Measurements from ENCODE around the gene GPNMB.
"Not testable (repeated sequence)": the region's sequence is repeated elsewhere in the genome, so short reads cannot be mapped to it uniquely, and the experiment has no call there.

The GPNMB gene

DNA sequence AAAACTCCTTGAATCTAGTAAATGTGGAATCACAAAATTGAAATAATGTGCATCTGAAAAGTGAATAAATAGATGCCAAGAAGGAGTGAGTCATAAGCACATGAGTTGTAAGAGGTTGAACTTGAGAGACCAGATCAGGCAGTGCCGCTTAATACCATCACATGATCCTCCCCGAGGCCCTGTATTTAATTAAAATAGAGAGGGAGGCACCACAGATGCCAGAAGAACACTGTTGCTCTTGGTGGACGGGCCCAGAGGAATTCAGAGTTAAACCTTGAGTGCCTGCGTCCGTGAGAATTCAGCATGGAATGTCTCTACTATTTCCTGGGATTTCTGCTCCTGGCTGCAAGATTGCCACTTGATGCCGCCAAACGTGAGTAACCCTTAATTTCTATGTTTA, at the start of gene GPNMB:
GPNMB (plus strand) TSS at position 221 of the 400 bp plus-strand sequence; CDS start at position 304, 83 bp downstream.
- no peak for DNase-seq (ENCODE audit: low read depth)

DNA sequence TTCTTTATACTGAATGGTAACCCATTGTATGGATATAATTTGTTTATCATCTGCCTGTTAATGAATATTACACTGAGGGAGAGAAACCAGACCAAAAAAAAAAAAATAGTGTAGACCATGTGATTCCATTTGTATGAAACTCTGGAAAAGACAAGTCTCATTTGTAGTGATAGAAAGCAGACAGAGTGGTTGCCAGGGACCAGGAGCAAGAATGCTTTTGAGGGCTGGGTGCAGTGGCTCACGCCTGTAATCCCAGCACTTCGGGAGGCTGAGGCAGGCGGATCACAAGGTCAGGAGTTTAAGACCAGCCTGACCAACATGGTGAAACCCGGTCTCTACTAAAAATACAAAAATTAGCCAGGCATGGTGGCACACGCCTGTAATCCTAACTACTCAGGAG, 48.8 kb upstream of the GPNMB start:
- not testable (repeated sequence) for DNase-seq (ENCODE audit: low read depth)

DNA sequence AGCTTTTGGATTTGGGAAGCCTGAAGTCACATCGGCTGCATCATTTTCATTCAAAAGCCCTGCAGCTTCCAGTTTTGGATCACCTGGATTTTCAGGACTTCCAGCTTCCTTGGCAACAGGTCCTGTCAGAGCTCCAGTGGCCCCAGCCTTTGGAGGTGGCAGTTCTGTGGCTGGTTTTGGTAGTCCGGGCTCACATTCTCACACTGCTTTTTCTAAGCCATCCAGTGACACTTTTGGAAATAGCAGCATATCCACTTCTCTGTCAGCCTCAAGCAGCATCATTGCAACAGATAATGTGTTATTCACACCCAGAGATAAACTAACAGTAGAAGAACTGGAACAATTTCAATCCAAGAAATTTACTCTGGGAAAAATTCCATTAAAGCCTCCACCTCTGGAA, 46.2 kb upstream of the GPNMB start:
- no peak for DNase-seq (ENCODE audit: low read depth)

GRCh38 chr7:23204241-23204640, 42.3 kb upstream of the GPNMB start:
- no peak for DNase-seq (ENCODE audit: low read depth)

DNA sequence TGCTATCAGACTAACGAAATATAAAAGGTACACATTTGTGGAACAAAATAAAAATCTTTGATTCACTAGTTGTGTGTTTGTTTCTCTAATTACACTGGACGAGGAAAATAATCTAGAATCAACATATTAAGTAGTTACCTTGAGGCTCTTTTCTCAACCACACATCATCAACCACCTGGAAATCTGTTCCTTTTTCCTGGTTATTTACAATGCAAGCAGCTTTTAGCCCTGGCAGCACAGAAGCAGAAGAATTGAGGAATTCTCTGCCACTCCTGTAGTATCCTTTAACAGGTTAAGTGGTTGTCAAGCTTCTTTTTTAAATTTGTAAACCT, 41.0 kb upstream of the GPNMB start:
- DNase-seq (ENCODE audit: low read depth), result no peak

GRCh38 chr7:23205909-23206767, 40.4 kb upstream of the GPNMB start:
- DNase-seq (ENCODE audit: low read depth), result no peak

- DNase-seq (ENCODE audit: low read depth), result no peak
These were observed 39.6 kb upstream of the GPNMB start for GRCh38 chr7:23207021-23207420.

- no peak for DNase-seq (ENCODE audit: low read depth)
These were observed 38.7 kb upstream of the GPNMB start for GRCh38 chr7:23207884-23208283.

DNA sequence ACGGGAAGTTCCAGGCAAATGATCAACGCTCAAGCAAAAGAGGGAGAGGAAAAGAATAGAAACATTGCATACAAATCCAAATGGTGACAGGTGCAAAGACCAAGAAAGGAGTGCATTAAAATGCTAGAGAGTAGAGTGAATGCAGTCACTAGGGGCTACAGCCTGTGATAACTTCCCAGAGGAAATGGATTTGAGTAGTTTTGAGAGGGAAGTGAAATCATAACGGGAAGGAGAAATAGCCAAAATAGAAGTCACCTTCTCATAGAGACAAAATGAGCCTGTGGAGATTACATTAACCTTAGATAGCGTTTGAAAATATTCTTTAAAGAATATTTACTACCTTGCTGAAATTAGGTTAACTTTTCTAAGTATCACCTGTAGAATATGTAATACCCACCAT, 38.3 kb upstream of the GPNMB start:
- no peak for DNase-seq (ENCODE audit: low read depth)

GRCh38 chr7:23210506-23210905, 36.1 kb upstream of the GPNMB start:
- no peak for DNase-seq (ENCODE audit: low read depth)

DNA sequence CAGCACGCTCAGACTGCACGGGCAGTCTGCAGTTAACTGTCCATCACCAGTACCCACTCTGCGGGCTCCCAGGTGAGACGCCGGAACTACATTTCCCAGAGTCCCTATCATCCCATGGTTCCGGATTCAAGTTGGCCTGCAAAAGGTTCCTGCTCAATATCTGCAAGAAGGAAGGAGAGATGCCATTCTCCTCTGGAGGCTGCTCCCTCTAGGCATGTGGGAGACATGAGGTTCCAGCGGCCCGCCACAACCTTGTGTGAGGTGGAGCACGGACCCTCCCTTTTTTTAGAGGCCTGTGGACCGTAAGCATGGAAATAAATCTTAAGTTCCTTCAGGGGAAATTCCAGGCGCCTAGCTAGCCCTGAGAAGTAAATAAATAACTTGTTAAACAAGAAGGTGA, 35.0 kb upstream of the GPNMB start:
- no peak for DNase-seq (ENCODE audit: low read depth)

DNA sequence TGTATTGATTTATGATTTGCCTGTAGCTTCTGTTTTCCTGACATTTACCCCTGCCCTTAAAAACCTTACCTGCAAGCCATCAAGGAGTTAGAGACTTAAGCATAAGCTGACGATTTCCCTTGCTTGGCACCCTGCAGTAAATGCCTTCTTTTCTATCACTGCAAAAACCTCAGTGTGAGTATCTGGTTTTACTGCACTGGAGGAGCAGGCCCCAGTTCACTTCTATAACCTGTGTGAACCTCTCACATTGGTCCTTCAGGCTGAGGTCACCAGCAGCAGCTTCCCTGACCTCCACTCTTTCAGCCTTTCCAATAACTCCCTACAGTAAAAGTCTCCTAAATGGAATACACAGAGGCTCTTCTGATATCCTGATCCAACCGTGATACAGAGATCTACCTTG, 34.2 kb upstream of the GPNMB start:
- no peak for DNase-seq (ENCODE audit: low read depth)

DNA sequence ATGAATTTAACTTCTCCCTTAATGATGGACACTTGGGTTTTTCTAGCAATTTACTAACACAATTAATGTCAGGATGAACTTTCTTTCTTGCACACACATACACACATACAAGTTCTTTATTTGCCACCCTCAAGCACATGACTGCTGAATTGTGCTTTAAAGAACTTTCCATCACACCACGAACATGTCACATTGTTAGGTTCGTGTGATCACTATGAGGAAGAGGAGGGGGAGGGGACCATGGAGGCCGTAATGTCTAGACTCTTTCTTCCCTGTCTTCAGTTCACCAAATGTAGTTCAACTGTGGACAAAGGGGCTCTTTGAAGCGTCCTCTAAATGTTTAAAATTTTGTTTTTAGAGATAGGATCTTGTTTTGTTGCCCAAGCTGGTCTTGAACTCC, 33.7 kb upstream of the GPNMB start:
- DNase-seq (ENCODE audit: low read depth), result no peak

DNA sequence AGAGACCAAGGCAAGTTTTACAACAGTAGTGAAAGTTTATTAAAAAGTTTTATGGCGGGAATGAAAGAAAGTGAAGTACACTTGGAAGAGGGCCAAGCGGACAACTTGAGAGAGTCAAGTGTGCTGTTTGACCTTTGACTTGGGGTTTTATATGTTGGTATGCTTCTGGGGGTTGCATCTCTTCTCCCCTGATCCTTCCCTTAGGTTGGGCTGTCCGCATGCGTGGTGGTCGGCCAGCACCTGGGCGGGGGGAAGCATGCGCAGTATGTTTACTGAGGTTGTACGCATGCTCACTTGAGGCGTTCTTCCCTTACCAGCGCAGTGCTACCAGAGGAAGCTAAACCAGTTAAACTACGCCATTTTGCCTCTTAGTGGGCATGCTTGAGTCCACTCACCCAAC, 32.8 kb upstream of the GPNMB start:
- no peak for DNase-seq (ENCODE audit: low read depth)

DNA sequence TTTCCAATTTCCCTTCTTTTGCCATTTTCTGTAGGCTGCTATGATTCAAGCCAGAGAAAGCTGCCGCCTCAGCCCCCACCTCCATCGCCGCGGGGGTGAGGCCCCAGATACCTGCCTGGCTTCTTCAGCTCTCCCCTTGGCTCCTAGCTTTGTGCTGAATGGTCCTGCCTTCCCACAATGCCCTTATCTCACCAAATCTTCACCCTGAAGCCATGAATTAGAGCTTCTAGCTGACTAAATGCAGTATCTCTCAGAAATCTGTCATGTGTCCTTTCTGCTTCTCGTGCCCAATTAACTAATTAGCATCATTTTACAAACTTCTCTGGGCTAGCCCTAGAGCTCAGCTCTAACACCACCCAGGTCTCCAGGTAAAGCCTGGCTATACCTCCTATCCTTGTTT, 32.2 kb upstream of the GPNMB start:
- no peak for DNase-seq (ENCODE audit: low read depth)

- no peak for DNase-seq (ENCODE audit: low read depth)
These were observed 31.6 kb upstream of the GPNMB start for GRCh38 chr7:23214938-23215337.

DNA sequence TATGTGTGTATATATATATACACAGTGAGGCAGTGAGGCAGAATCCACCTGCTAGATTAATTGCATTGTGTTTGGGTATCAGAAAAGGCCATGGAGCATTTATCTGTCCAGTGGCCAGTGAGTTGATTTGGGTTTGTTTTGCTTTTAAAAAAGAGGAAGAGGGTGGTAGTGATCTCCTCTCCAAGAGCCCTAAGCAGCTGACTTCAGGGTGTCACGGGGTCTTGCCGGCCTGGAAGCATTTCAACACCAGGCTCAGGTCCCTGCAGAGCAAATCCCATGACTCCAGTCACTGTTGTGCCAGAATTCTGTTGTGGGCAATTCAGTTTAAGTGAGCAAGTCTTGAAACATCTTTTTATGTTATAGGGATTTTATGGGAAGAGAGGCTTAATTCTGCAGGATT, 30.6 kb upstream of the GPNMB start:
- DNase-seq (ENCODE audit: low read depth), result no peak

DNA sequence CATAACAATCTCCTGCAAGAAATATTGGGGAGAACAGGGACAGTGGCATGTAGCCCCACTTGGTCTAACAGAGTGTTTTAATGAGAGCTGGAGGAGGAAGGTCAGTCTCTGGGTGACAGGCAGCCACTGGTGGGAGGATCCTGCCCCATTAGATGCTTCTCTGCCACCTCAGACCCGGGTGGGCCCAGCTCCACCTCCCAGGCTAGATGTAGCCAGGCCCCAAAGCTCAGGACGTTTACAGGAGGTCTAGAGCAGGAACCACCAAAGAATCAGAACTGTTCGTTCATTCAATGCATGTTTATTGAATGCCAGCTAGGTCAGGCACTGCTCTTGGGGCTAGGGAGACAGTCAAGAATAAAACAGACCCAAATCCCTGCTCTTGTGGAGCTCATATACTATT, 28.4 kb upstream of the GPNMB start:
- DNase-seq (ENCODE audit: low read depth), result no peak

DNA sequence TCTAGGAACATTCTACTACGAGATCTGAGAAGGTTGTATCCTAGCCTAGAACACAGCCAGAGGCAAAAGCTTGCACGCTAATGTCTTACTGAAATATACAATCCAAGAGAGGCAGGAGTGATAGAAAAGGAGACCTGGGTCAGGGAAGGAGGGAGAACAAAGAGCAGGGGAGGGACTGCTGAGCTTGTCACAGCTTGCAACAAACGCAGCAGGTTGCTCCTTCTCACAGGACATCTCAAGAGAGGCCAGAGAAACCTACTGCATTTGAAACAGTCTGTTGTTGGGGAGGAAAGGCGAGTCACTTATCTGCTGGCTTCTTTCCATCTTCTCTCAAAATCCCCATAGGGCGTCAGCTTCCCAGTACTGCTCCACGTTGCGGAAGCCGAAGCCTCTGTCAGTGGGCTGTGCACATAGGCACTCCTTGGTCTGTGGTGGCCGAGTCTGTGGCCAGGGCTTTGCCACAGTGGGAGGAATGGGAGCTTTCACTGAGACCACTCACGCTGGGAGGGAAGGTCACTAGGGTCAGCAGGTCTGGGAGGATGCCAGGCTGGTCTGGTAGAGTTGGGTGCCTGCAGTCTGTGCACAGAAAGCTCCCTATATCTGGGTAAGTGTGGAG, 25.8 kb upstream of the GPNMB start:
- no peak for DNase-seq (ENCODE audit: low read depth)

DNA sequence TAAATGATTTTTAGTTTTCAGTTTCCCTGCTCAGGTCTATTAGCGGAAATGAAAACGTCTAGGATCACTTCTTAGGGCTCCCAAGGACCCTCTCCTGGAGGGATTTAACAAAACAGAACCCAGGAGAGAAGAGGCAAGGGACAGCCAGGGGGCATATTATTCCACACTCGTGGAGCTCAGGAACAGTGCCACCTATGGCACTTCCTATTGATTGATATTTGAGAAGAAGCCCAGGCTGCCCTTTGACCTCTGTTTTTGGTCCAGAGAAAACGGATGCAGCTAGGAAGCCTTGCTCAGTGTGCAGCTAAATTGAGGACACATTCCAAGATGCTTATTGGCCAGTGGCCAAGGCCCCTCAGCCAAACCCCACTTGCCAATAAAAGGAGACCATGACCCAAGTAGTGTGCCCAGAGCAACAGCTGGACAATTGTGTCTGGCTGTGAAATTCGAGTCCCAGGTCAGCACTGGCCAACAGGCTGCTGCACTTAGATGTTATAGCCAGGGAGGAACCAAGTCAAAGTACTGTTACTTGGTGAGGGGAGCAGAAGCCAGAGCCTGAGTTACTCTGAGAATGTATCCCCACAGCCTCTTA, 24.0 kb upstream of the GPNMB start:
- no peak for DNase-seq (ENCODE audit: low read depth)

GRCh38 chr7:23224364-23224763, 22.2 kb upstream of the GPNMB start:
- DNase-seq (ENCODE audit: low read depth), result not testable (repeated sequence)

GRCh38 chr7:23226844-23227450, 19.6 kb upstream of the GPNMB start:
- no peak for DNase-seq (ENCODE audit: low read depth)

DNA sequence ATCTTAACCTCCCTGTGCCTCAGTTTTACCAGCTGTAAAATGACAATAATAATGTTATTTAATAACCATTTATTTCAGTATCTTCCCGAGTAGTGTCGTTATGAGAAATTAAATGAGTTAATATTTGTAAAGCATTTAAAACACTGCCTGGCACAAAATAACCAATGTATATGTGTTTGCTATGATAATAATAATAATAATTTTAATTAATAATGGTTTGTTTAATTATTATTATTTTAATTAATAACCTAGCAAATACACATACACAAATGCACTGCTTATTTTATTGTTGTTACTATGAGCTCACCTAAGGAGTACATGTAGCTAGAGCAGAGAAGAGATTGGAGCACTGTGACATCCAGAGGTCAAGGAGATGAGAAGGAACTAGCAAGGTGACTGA, 18.2 kb upstream of the GPNMB start:
- no peak for DNase-seq (ENCODE audit: low read depth)

Data from activated T-helper 9 cell treated with anti-CD3 and anti-CD28 coated beads, Interleukin-2, amount 50 U/mL, for 16 hours (primary cell).